HG03457 (cell line): ENCODE measurements around the gene ATP9B.
"Not testable (repeated sequence)": the region's sequence is repeated elsewhere in the genome, so short reads cannot be mapped to it uniquely, and the experiment has no call there.

ENCODE experiments used
- ATAC-seq: cut with Tn5 transposase; IDR thresholded peaks from one replicate; pipeline ENCODE4 v1.9.1; 2021; ENCODE audit warnings: moderate number of reproducible peaks; ENCODE audit not compliant: unreplicated experiment

The ATP9B gene

DNA sequence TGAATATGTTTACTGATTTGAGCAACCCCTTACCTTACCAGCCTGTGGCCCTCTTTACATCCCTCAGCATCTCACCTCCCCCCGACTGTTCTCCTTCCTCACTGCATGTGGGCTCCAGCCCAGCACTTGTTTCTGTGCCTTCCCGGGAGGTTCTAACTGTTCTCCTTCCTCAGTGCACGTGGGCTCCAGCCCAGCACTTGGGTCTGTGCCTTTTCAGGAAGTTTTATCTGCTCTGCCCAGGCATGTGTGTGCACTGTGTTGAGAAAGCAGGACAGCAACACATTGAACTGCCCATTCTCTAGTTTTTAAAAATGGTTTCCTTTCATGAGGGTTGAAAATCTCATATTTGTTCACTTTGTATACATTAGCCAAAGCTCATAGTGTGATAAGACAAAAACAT, 158.4 kb downstream of the ATP9B start:
- ATAC-seq: no peak

DNA sequence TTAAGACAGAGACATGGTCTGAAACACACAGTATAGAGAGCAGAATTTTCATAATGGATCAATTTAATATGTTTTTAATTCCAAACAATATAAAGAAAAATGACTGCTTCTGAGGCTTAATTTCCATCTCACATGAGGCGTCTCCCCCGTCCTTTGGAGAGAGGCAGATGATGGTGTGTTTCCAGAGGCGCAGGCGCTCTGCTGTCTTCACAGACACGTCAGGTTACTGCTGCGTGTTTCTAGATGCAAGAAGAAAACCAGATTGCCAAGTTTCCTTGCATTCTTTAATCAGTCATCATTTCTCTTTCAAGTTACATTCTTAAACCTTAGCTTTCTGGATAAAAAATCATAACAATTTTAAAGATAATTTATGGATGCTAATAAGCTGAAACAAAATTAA, 160.2 kb downstream of the ATP9B start:
- ATAC-seq: no peak

DNA sequence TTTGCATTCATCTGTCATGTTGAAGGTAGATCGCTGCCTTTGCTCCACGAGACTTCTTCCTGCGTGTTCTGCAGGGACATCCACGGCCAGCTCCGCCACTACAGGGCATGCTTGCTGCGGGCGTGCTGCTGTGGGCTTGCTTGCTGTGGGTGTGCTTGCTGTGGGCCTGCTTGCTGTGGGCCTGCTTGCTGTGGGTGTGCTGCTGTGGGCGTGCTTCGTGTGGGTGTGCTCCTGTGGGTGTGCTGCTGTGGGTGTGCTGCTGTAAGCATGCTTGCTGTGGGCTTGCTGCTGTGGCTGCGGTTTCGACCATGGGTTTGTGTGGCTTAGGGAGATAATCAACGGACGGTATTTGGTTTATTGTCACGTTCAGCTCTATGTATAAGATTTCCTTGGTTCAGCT, 165.2 kb downstream of the ATP9B start:
- no peak for ATAC-seq

DNA sequence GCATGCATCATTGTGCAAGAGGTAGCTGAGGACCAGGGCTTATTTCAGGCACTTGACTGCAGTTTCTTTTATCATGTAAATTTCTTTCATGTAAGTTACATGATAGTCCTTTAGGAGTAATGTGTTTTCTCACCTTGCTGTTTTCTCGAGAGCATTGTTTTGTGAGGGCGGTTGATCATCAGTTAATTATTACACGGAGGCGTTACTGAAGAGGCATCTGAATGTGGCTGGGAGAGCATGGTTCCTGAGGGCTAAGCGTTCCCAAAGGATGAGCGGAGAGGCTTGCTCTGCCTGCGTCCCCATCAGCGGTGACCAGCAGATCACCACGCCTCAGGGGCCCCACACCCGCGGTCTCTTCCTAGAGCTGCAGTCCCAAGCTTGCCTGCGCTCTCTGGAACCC, 170.4 kb downstream of the ATP9B start:
- no peak for ATAC-seq

DNA sequence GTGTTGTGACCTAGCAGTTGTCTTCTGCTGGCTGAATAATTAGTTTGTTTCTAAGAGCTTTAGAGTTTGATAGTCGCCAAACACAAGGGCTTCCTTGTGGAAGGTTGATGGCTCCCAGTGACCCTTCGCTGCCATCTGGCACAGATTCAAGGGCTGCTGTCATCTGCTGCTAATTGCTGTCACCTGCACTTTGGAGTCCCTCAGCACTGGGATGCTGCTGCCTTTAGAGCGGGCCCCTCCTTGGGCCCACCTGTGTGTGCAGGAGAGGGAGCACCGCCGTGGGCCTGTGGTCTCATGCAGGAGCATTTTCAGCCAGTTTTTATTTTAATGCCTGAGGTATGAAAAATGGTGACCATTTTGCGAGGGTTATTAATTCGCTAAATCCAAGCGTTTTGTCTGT, 172.6 kb downstream of the ATP9B start:
- no peak for ATAC-seq

DNA sequence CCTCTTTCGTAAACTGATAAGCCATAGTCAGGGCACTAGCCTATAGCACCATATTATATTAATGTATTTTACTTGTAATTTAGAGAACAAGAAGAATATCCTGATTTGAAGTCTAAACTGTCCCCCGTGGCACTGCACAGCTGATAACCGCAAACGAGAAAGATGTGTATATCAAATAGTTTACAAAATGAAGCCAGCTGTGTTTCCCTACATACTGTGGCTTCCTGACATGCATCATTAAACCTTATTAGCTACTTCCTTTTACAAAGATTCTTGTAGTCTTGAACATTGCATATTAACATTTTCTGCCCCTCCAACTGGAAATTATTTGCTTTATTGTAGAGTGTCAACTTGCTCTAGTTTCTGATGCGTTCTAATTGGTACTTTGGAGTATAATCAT, 173.1 kb downstream of the ATP9B start:
- no peak for ATAC-seq

DNA sequence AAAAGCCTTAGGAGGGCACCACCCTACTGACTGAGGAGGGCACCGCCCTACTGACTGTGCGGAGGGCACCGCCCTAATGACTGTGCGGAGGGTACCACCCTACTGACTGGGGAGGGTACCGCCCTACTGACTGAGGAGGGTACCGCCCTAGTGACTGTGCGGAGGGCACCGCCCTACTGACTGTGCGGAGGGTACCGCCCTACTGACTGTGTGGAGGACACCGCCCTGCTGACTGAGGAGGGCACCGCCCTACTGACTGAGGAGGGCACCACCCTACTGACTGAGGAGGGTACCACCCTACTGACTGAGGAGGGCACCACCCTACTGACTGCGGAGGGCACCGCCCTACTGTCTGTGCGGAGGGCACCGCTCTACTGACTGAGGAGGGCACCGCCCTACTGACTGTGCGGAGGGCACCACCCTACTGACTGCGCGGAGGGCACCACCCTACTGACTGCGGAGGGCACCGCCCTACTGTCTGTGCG, 176.4 kb downstream of the ATP9B start:
- ATAC-seq: no peak

DNA sequence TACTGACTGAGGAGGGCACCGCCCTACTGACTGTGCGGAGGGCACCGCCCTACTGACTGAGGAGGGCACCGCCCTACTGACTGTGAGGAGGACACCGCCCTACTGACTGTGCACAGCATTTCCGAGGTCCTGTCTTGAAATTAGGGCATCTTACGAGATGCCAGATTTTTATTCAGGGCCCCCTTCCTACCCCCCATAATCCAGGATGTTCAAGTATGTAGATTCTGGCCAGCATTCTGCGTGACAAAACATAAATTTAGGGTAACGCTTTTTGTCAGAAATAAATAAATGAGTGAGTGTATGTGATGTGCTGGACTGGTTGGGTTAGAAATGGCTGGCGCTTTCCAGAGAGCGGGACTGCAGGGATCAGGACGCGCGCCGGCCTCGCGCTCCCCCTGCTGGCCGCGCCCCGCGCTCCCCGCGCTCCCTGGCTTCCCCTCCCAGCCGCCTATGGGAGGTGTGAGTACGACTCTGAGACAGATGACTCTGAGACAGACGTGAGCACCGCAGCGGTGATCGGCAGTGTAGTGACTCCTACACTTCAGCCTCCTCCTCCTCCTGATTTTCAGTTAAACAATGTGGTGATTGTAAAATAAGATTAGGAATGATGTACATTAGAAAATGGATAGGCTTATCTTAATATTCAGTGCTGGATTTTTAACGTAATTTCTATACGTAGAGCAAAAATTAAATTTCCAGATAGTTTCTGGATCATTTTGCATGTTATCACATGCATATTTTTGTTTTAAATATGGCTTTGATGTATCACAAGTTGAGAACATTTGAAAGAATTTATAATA, 177.3 kb downstream of the ATP9B start:
- ATAC-seq: peak; percentile 90

DNA sequence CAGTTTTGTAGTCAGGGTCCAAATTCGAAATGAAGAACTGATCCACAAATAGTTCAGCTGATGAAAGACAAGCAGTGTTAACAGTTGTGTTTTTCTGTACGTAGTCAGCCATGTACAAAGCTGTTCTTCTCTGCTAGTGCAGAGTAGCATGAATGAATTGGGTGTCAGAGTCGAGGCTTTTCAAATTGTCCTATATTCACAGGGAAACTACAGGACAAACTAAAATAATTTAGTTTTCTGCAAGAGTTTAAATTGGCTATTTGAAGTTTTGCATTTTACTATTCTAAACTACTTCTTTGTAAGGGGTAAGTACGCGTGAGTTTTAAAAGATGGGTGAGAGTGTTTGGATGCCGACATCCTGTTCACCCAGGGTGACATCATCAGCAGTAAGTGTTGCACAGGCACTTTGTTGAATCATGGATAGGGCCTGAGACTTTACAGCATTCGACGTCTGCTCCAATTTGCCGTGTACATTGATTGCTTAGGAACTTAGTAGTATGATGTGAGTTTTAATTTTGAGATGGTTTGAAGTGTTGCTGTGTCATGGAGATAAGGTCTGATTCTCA, 179.4 kb downstream of the ATP9B start:
- no peak for ATAC-seq

DNA sequence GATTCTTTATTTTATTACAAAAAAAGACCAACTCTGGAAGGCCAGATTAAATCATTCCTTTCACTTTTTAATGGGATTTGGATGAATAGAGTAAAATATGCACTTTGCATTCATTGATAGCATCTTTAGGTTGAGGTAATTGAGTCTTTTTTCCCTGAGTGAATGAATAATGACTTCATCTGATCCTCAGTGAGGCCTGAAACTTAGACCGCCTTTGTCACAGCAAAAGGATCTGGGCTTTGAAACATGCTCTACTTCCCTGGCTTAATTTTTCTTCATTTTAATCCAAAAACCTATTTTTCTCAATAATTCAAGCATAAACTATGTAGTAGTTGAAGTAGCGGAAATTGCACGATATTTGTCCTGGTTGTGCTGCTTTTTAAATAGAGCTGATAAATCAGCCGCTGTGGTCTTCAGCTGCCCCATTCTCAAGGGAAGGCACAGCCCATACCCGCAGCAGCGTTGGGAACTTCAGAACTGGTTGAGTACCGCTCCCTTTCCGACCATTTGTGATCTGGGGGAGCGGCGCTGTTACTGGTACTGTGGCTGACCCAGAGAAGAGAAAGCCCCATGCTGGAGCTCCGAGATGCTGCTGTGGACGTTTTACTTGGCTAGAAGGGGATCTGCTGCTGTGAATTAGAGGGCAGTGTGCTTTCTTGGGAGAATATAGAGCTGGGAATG, 181.2 kb downstream of the ATP9B start:
- ATAC-seq: no peak

DNA sequence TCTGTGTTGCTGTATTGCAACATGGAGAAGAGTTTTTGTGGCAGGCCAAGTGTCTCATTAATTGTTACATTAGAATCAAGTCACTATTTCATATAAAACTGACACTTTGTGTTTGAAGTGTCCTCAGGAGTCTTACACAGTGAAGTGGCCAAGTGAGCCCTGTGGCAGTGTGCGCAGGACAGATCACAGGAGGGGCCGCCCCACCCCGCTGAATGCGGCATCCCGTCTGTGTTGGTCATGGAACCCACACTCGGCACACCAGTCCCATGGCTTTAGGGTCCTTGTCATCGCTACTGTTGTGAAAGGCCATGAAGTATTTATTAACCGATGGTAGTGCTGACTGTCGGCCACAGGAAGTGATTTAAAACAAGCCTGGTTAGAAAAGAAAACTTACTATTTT, 181.8 kb downstream of the ATP9B start:
- no peak for ATAC-seq

DNA sequence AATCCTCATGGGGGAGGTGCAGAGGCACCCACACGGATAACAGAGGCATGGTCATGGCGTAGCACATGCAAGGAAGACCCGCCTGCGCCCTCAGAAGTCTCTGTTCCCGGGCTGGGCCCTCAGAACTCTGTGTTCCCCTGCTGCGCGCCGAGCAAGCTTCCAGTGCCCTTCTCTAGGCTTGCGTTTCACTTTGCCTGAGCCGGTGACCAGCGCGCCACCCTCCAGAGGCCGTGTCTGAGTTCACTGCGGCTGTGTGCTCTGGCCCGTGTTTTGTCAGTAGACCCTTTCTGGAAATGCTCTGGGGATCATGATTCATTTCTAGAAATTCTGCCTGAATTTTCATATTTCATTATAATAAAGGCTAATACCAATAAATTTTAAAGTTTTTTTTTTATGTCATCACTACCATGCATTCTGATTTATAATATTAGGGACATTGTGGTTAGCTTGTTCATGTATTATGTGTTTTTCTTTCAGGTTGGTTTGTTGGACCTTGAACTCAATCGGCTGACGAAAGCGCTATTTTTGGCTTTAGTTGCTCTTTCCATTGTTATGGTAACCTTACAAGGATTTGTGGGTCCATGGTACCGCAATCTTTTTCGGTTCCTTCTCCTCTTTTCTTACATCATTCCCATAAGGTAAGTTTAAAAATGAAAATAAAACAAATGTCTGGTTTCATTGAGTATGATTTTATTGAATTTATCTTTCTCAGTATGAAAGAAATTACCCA, 183.9 kb downstream of the ATP9B start:
- ATAC-seq: no peak

DNA sequence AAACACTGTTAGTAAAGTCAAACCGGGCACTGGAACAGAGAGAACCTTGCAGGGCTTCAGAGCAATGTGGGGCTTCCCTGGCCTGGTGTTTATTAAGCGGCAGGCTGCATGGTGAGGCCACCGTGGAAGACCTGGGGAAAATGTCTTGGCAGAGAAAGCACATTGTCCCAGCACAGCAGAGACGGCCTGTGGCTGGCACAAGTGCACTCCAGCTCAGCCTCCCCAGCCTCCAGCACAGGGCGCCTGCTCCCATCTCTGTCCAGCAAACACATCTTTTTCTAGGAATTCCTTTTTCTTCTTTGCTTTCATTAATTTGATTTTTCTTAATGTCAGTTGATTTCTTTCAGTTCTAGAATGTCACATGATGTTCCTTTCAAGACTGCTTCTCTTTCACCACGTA, 188.3 kb downstream of the ATP9B start:
- no peak for ATAC-seq

DNA sequence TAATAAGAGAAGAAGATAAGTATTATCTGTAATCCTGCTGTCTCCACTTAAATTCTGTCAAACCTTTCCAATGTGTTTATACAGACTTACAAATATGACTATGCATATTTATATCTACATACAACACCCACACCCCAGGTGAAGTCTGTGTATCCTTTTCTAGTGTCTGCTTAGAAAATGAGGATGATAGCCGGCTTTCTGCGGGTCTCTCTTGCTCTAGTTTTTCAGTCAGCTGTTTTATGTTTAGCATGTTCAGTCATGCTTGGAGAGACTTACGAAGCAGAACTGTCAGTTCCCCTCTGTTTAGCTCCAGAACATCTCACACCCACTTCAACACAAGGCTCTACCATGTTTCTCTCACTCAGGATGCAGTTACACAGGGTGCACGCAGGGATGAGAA, 189.3 kb downstream of the ATP9B start:
- no peak for ATAC-seq

DNA sequence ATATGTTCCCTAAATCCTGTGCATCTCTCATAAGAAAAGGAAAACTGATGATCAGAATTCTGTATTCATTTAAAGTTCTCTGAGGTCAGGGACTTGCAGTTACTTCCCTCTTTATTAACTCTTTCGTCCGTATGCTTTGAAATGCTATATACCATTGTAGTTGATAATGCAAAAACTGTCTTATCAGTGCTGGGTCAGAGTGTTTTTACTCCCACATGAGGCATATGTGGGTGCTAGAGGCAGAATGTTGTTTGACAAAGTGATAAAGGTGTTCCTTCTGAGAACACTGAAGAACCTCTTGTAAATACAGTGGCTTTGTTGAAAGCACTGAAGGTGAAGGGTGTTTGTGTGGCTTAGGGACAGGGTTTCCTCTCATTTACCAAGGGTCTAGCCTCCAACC, 190.0 kb downstream of the ATP9B start:
- no peak for ATAC-seq

DNA sequence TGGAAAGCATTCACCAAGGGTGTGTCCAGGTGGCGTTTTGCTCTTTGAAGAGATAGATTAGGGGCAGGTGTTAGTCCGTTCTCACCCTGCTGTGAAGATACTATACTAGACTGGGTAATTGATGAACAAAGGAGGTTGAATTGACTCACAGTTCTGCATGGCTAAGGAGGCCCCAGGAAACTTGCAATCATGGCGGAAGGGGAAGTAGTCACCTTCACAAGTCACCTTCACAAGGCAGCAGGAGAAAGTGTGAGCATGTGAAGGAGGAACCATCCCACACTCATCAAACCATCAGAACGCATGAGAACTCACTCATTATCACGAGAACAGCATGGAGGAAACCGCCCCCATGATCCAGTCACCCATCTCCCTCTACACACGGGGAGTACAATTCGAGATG, 190.8 kb downstream of the ATP9B start:
- no peak for ATAC-seq

DNA sequence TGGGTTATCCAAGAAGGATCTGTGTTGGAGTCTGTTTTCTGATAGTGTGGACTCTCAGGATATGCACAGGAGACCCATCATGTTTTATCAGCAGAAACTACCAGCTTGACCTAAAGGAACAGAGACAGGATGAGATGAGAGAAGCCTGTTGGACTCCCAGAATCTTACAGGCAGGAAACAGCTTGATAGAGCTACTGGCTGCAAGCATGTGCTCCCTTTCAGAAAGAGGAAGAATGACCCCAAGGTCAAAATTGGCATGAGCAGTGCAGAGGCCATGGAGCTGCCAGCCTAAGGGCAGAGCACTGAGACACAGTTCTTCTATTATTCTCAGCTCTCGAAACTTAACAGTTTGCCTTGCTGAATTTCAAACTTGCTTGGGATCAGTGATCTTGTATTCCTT, 191.3 kb downstream of the ATP9B start:
- ATAC-seq: no peak

DNA sequence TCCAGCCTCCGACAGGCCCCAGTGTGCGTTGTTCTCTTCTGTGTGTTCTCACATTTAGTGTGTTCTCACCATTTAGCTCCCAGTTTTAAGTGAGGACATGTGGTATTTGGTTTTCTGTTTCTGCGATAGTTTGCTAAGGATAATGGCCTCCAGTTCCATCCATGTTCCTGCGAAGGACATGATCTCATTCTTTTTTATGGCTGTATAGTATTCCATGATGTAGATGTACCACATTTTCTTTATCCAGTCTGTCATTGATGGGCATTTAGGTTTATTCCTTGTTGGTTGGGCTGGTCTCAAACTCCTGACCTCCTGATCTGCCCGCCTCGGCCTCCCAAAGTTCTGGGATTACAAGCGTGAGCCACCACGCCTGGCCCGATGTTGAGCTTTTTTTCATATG, 195.9 kb downstream of the ATP9B start:
- not testable (repeated sequence) for ATAC-seq

DNA sequence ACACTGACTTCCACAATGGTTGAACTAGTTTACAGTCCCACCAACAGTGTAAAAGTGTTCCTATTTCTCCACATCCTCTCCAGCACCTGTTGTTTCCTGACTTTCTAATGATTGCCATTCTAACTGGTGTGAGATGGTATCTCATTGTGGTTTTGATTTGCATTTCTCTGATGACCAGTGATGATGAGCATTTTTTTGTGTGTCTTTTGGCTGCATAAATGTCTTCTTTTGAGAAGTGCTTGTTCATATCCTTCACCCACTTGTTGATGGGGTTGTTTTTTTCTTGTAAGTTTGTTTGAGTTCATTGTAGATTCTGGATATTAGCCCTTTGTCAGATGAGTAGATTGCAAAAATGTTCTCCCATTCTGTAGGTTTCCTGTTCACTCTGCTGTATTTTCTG, 202.6 kb downstream of the ATP9B start:
- ATAC-seq: not testable (repeated sequence)

DNA sequence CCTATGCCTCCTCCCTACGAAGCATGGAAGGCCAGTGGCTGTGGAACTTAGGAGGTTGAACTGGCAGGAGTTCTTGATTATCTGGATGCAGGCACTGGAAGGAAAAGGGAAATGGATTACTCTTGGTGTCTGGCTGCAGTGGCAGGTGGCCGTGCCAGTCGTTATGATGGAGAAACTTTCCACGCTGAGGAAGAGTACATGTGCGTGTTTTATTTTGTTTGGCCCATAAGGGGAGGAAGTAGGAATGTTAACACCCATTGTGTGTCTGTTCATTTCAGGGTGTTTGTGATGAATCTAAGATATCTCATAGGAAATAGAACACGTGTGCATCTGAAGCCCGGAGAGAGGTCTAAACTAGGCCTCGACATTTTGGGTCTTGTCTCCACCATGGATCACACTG, 203.7 kb downstream of the ATP9B start:
- no peak for ATAC-seq

DNA sequence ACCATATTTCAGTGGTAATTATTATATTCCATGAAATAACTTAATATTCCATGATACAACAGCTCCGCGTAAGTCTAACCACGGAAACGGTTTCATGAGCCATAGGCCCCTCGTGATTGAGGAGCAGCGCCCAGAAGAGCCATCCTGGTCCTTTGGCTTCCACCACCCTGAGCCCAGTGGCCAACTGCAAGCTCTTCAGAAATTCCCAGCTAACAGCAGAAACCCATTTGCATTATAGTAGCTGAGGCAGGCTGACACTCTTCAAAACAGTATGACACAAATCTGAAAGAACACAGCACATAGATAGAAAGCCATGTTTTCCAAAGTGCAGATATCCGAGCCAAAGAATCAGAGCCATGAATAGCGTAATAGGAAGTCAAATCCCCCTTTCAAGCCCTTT, 205.6 kb downstream of the ATP9B start:
- ATAC-seq: no peak

DNA sequence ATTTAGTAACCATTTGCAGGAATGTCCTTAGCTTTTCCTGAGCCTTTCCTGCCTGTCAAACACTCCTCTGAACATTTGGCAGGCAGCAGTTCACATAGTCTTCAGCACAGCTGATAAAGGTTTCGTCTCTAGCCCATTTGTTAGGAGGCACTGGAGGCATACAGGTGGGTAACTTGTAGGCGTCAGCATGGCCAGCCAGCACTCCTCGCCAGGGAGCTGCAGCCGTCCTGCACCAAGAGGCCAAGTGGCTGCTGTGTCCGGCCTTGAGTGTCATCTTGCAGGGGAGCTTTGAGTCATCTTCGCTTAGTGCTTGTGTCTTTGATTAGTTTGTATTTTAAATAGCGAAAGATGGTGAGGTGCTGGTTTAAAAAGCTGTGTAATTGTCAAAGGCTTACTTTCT, 206.3 kb downstream of the ATP9B start:
- no peak for ATAC-seq
